ENCODE data around the gene IQCM.

DNA sequence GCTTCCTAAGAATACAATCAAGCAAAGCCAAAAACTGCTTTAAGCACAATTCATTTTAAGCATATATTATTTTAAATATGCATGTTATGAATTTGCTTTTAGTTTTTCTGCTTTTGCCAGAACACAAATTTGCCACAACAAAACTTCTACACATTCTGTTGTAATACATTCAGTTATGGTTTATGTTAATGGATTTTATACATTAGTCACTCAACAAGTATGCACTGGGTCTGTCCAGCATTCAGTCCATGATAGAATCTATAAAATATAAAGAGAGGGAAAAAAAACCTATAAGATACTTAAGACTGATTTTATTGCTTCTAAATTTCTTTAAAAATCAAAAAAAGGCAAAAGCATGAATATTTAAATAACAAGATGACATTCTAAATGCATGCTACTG lies 22.2 kb downstream of the IQCM start:
- TF ChIP-seq, protein P1, sequence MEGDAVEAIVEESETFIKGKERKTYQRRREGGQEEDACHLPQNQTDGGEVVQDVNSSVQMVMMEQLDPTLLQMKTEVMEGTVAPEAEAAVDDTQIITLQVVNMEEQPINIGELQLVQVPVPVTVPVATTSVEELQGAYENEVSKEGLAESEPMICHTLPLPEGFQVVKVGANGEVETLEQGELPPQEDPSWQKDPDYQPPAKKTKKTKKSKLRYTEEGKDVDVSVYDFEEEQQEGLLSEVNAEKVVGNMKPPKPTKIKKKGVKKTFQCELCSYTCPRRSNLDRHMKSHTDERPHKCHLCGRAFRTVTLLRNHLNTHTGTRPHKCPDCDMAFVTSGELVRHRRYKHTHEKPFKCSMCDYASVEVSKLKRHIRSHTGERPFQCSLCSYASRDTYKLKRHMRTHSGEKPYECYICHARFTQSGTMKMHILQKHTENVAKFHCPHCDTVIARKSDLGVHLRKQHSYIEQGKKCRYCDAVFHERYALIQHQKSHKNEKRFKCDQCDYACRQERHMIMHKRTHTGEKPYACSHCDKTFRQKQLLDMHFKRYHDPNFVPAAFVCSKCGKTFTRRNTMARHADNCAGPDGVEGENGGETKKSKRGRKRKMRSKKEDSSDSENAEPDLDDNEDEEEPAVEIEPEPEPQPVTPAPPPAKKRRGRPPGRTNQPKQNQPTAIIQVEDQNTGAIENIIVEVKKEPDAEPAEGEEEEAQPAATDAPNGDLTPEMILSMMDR (conservative IDR thresholded peaks at IDR 0.05 in 1 of 2, IDR thresholded peaks at IDR 0.05 in 1 of 2; ENCODE audit: extremely low read depth in 1 of 2, insufficient read depth in 1 of 2, low read depth in 1 of 2, low read length in 2 of 2): no peak
- TF ChIP-seq EZH2 (IDR thresholded peaks at IDR 0.05; ENCODE audit: borderline replicate concordance, low read length): no peak
